Fibroblast of peridontal ligament (primary cell): Measurements from ENCODE around the gene PSMD2.
A peak's percentile ranks its signal among the peaks of the same experiment; 100 is the strongest.
"Not testable (repeated sequence)": the region's sequence is repeated elsewhere in the genome, so short reads cannot be mapped to it uniquely, and the experiment has no call there.

Source experiments
- DNase-seq: peaks from one replicate; pipeline ENCODE4 v3.0.0-alpha.2; 2010; ENCODE audit errors: extremely low read depth

PSMD2 gene

DNA sequence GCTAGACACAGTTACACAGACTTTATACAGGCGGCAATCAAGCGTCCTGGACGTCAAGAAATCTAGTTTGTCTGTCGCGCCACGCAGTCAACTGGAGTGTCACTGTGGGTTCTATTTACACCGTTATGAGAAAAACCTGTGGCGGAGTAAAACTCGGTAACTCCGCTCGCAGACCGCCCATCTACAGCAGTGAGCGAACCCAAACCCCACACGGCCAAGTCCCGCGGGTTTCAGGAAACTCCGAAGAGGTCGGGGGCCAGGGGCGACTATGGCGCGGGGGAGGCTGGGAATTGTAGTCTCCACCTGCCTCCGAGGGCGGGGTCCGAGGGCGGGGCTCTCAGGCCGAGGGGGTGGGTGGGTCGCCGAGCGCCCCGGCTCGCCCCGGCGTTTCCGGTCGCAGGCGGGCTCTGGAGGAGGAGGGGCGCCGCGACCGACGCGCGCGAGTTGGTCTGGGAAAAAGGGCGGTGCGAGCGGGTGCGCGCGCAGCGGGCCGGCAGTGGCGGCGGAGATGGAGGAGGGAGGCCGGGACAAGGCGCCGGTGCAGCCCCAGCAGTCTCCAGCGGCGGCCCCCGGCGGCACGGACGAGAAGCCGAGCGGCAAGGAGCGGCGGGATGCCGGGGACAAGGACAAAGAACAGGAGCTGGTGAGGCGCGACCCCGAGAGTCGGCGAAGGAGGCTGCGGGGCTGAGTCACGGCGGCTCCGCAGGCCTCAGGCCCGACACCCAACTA is at the start of gene PSMD2:
Gene PSMD2, plus strand, starts transcription at position 483 of the 729 bp plus-strand sequence. Its CDS starts 26 bp downstream, at position 509.
- DNase-seq = peak; percentile 94

DNA sequence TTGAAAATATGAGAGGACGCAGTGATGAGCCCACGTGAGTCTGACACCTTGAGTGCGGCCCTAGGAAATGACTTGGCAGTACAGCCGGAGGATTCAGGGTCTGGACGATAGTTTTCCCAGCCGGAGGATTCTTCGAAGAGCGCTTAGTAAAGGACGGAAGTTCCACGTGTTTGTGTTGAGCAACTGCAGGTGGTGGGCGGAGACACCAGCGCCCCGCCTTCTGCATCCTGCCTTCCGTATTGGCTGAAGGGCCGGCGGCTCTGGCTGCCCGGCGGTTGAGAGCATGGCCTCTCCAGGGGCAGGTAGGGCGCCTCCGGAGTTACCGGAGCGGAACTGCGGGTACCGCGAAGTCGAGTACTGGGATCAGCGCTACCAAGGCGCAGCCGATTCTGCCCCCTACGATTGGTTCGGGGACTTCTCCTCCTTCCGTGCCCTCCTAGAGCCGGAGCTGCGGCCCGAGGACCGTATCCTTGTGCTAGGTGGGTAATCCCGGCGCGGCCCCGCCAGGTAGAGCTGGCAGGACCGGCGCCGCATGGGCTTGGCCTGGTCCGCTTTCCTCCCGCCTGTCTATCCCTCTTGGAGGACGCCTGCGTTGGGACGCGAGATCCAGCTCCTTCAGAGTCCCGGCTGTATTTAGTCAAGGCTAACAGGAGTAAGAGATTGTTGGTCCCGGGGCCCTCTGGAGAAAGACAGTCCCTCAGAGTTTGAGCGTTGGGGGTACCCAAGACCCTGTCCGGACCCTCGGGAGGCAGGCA is 49.5 kb upstream of the PSMD2 start, which contains the start of gene EEF1AKMT4:
Gene EEF1AKMT4, plus strand, starts transcription at position 261 of the 755 bp plus-strand sequence. Its CDS starts 23 bp downstream, at position 284.
- peak; percentile 98 for DNase-seq

DNA sequence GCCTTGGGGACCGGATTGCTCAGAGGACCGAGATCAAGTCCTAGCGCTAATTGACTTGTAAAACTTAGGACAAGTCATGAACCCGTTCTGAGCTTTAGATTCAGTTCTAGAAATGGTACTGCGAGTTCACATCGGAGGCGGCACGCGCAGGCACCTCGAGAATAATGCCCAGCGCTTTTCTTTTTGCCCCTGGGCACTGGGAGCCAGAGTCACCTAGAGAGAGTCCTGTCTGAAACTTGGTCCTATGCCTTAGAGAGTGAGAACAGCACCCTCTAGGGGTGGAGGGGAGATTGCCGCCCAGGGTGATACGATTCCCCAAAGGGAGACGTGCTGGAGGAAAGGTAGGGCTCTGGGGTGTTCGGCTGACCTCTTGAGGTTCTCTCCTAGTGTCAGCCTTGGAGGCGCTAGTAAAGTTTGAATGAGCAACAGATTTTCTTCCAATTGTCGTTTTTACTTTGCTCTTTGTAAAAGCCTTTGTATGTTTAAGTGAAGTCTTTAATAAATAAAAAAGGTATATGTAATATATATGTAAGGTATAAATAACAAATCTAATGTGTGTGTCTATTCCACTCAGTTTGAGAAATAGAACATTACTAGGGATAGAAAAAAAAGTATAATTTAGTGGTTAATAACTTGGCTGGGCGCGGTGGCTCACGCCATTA is 48.7 kb upstream of the PSMD2 start:
- peak; percentile 87 for DNase-seq

DNA sequence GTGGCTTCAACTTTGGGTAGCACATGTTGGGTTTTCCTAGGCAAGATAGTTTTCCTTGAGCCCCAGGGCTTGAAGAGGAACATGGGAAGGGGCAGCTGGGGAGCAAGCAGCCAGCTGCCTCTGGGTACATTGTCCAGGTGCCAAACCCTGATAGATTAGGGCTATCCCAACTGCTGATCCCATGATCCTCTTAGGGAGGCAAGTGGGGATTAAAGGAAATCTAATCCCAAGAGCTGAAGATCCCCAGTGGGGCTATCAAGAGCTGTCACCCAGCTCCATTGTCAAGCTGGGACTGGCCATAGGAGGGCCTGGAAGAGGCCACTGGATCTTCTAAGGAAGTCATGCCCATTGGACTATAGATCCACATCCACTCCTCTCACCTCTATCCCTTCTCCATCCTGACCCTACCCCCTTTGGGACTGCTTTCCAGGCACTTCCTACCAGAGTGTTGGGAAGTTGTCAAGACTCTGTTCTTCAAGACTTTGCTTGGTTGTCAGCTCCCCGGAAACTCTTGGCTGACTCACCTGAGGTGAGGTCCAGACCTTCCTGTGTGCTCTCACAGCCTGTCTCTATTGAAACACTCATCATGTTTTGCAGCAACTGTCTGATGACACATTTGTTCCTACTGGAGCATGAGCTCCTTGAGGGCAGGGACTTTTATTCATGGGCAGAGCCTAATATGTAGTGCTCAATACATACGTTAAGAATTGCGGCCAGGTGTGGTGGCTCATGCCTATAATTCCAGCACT is 43.6 kb upstream of the PSMD2 start:
- DNase-seq = no peak

DNA sequence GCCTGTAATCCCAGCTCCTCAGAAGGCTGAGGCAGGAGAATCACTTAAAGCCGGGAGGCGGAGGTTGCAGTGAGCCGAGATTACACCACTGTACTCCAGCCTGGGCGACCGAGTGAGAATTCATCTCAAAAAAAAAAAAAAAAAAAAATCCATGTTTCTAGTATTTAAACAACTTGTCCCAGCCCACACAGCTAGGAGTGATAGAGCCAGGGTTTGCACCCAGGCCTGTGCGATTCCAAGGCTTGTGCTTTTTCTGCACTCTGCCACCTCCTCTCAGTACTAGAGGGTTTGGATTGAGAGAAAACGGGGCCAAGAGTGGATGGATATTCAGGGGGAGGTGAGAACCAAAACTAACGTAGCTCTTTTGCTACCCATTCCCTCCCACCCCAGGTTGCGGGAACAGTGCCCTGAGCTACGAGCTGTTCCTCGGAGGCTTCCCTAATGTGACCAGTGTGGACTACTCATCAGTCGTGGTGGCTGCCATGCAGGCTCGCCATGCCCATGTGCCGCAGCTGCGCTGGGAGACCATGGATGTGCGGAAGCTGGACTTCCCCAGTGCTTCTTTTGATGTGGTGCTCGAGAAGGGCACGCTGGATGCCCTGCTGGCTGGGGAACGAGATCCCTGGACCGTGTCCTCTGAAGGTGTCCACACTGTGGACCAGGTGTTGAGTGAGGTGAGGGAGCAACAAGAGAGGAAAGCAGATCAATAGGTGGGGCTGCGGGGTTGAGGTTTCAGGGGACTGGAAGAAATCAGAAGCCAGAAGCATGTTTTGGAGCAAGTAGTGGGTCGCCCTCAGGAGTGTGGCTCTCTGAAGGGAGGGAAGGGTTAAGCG is 41.7 kb upstream of the PSMD2 start:
- DNase-seq = no peak

DNA sequence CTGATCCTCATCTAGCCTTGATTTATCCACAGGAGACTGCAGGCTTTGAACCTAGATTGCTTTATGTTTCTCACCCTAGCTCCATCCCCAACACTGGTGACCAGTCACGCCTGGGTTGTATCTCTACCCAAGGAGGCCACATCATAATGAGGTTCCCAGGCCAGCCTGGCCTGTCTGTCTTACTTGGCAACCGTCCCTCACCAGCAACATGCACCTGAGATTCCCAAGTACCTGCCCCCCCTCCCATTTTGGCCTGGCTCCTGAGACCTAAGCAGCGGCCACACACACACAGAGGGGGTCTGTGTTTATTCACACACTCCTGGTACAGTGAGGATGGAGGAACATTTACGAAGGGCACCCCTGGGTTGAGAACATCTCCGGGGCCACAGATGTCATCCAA is 40.1 kb upstream of the PSMD2 start:
- no peak for DNase-seq

DNA sequence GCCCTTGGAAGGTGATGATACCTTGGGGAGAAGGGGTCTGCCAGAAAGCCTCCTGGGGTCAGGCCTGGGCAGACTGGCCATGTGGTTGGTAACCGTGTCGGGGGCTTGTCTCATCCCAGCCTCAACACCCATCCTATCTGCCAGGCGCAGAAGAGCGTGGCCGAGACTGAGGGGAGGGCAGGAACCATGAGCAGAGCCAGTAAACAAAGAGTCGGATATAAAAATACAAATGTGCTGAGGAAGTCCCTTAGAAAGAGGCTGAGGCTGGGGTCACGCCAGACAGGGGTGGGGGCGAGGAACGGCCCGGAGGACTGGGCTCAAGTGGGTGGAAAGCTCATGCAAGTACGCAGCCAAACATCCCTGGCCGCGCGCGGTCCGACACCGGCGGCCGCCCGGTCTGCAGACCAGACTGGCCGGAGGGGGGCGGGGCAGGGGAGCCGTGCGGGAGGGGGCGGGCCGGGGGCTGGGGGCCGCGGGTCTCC is 39.6 kb upstream of the PSMD2 start:
- DNase-seq = no peak

DNA sequence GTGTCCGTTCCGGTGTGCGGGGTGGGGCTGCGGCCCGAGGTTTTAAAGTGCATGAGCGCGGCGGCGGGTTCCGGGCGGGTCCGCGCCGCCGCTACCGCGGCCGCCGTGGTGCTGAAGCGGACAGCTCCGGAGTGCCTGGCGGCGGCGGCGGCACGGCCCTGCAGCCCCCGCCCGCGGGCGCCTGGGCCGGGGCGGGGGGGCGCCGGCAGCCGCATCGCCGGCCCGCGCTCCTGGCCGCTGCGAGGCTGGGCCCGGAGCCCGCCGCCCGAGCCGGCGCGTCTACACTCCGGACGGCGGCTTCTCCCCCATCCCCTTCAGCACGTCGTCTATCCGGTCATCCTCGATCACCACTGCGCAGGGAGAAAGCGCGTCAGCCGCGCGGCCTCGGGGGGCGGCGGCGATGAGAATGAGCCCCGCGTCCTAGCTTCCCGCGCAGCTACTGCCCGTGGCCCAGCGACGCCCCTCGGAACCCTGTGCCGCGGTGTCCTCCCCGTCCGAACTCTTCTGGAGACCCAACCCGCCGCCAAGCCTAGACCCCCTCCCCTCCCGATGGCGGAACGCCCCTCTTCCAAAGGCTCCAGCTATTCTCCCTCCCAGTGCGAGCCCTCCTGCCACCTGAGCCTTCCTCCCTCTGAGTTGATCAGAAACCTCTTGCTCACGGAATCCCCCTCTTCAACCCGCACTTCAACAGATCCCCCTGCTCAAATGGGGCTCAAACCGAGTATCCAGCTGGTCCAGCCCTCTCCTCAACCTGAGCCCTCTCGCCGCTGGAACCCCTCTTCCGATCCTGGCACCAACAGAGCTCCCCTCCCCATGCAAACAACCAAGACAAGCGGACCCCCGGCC is 38.9 kb upstream of the PSMD2 start:
- peak; percentile 3 for DNase-seq

DNA sequence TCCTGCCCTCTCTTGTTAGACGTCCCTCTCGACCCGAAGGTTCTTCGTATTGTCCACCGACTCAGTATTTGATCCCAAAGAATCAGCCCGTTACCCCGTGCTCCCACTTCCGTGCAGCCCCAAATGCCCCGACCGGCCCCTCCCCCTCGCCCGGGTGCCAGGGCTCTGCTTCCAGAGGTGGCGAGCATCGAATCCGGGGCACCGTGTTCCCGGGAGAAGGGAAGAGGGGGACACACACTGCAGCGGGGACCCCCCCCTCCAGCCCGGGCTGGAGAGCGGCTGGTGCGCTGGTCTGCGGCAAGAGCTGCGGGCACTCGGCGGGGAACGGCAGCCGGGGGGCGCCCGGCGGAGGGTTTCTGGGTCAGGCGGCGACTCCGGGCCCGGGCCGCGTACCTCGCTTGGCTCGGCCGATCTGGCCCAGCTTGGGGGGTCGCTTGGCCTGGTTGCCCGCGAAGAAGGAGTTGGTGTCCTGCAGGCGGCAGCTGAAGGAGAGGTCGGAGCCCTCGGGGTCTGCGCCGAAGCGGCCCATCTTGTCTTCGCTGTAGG is 38.2 kb upstream of the PSMD2 start:
- DNase-seq = no peak

DNA sequence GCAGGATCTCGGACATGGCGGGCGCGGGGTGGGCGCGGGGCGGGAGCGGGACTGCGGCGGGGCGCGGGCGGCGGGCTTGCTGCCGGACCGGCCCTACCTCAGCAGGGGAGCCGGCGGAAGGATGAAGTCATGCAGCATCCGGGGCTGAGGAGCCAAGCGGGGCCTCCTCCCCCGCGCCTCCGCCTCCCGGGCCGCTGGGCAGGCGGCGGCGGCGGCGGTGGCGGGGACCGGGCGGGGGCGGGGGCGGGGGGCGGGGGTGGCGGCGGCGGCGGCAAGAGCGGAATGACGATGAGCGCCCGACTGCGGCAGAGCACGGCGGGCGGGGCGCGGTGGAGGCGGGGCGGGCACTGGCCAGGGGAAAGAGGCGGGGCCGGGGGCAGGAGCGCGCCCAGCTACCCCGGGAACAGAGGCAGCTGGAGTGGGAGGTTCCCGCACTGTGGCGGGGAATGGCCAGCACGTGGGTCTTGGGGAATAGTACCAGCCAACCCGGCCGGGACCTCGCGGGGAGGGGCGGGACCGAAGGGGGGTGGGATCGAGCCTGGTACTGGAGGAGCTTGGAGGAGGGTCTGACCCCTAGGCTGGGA is 37.7 kb upstream of the PSMD2 start, which contains the start of gene CAMK2N2:
Gene CAMK2N2, minus strand, starts transcription at position 284 of the 584 bp plus-strand sequence. Its CDS starts 268 bp downstream, at position 16.
- DNase-seq = peak; percentile 17

DNA sequence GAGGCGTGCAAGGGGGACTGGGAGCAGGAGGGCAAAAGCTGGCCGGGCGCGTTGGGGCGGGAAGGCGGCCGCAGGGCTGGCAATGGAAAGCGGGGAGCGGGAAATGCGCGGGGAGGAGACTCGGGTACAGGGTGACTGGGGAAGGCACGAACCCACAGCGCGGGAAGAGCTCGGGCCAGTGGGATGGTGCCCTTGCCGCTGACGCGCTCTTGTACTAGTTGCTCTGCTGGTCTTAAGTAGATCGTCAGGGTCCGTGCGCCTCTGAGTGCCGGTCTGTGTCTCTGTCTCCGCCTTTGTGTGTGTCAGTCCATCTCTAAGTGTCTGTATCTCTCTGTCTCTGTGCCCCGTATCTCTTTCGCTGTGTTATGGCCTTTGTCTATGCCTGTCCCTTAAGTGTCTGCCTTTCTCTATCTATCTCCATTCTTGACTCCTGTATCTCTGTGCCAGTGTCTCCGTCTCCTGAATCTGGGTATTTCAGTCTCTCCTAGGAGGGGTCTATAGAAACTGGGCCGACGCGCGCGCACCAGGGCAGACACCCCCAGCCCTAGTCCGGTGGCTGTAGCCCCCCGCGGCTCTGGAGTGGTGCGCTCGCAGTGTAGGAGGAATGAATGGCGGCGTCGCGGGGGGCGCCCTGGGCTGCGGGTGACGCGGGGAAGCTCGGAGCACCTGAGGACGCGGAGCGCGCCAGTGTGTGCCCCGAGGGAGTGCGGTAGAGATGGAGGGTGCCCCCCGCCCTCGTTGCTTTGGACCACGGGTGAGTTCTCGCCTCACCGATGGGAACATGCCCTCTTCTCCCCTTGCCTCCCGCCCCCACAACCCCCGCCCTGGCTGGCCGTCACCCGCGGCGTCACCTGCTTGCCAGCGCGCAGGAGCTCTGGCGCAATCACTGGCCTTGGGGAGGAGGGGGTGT is 36.9 kb upstream of the PSMD2 start:
- peak; percentile 30 for DNase-seq

DNA sequence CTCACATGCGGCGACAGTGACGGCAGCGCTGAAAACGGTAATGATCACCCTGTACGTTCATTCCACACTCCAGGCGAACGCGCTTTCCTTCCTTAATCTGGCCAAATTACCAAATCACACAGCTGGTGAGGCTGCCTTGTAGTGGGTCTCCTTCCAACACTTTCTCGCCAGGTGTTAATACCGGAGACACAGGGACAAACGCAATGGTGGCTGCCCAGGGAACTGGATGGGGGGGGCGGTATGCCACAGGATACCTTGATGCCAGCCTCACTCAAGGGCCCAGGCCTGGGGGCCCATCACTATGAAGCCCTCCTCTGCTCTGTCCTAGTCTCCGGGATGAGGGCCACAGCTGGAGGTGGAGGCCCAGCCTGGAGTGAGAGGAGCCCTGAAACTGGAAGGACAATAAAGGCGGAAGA is 36.3 kb upstream of the PSMD2 start:
- no peak for DNase-seq

DNA sequence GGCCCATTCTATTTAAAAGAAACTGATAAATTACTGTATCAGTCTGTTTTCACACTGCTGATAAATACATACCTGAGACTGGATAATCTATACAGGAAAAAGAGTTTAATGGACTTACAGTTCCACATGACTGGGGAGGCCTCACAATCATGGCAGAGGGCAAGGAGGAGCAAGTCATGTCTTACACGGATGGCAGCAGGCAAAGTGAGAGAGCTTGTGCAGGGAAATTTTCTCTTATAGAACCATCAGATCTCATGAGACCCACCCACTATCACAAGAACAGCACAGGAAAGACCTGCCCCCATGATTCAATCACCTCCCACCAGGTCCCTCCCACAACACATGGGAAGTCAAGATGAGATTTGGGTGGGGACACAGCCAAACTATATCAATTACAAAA is 31.8 kb upstream of the PSMD2 start:
- DNase-seq = not testable (repeated sequence)

DNA sequence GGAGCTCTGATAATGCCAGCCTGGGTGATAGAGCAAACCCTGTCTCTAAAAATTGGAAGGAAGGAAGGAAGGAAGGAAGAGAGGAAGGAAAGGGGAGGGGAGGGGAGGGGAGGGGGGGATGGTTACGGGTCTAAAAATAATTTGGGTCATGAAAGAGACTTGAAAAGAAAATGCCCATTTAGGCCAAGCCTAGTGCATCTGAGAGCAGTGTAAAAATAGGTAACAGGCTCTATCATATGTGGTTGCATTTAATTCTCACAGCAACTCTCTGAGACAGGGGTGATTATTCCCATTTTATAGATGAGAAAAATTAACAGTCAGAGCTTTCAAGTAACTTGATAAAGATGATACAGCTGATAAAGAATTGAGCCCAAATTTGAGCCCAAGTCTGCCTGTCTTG is 26.8 kb upstream of the PSMD2 start:
- DNase-seq = no peak

DNA sequence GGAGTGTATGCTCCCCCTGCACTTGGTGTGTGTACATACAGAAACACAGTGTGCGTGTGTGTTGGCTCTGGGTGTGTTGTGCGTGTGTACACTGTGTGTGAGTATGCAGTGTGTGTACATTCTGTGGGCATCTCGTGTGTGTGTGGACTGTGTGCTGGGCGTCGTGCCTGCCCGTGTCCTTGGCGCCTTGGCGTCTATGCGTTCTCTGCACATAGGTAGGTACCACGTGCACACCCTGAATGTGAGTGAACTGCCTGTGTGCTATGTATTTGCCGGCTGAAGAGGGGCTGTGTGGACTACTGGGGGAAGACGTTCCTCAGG is 23.7 kb upstream of the PSMD2 start:
- DNase-seq = no peak

DNA sequence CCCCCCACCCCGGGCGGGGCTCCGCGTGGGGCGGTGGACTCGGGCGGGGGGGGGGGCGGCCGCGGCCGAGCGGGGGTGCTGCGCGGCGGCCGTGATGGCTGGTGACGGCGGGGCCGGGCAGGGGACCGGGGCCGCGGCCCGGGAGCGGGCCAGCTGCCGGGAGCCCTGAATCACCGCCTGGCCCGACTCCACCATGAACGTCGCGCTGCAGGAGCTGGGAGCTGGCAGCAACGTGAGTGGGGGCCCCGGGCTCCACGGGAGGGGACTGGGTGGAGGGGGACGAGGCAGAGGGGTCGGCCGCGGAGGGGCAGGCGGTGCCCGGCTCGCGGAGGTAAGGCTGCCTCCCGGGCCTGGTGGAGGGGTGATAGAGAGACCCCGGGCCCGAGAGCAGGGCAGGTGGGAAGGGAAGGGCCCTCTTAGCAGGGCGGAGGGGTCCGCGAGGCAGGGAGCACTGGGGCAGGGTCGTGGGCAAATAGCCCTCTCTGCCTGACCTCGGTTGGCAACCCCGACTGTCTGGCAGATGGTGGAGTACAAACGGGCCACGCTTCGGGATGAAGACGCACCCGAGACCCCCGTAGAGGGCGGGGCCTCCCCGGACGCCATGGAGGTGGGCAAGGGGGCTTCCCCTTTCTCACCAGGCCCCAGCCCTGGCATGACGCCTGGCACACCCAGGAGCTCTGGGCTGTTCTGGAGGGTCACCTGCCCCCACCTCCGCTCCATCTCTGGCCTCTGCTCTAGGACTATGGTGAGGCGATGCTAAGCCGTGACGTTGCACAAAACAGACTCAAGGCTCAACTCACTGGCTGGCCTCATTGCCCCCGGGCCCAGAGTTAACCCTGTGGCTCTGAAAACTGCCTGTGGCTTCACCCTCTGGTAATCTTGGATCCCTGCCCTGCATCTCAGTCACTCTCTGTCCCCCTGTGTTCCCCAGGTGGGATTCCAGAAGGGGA is 22.8 kb upstream of the PSMD2 start, which contains the start of gene ECE2:
Gene ECE2, plus strand, starts transcription at position 62 of the 950 bp plus-strand sequence. Its CDS starts 132 bp downstream, at position 194.
- no peak for DNase-seq

DNA sequence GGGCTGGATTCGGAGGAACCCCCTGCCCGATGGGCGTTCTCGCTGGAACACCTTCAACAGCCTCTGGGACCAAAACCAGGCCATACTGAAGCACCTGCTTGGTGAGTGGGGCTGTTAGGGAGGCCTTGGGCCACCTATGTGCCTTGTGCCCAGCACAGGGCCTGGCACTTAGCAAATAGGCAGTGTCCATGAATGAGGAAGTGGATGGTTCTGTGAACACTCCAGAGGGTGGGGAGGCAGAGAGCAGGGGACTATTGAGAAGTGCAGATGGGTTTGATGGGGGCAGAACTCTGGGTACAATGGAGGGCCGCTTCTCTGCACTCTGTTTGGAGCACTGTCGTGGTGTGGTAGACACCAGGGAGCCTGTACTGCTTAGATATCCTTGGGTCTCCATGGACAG is 21.7 kb upstream of the PSMD2 start:
- no peak for DNase-seq
